IPS DF 6.9 (cell line): Measurements from ENCODE around the gene KDM2A.

Experiments
- DNase-seq: peaks from one replicate; pipeline ENCODE4 v3.0.0-alpha.2; 2013; ENCODE audit warnings: low read depth, low spot score
- H3K27ac ChIP-seq: one replicate; pipeline ENCODE4 v1.5.1; 2013; ENCODE audit warnings: low read length, control low read depth
- H3K27me3 ChIP-seq: 2 replicates; pipeline ENCODE4 v1.6.1; 2013; ENCODE audit warnings: mild to moderate bottlenecking, low read length; ENCODE audit not compliant: control insufficient read depth, insufficient read depth
- H3K36me3 ChIP-seq: 2 replicates; pipeline ENCODE4 v1.6.1; 2013; ENCODE audit warnings: low read length; ENCODE audit not compliant: control insufficient read depth, insufficient read depth
- H3K4me1 ChIP-seq: 2 replicates; pipeline ENCODE4 v1.6.1; 2013; ENCODE audit warnings: low read length; ENCODE audit not compliant: control insufficient read depth, insufficient read depth
- H3K4me3 ChIP-seq: 2 replicates; pipeline ENCODE4 v1.5.1; 2013; ENCODE audit warnings: mild to moderate bottlenecking, low read length
- H3K9me3 ChIP-seq: 2 replicates; pipeline ENCODE4 v1.6.1; 2013; ENCODE audit warnings: low read length, inconsistent platforms; ENCODE audit not compliant: control insufficient read depth, insufficient read depth
- WGBS: extraction: QIAGEN DNeasy Blood & Tissue Kit; methylation state at CpG from one replicate; pipeline ENCODE4 v1.1.7; 2013; ENCODE audit warnings: mixed read lengths, missing lambda C conversion rate; ENCODE audit not compliant: insufficient read length, insufficient coverage; 5-methylcytosine and 5-hydroxymethylcytosine counted together

KDM2A gene

DNA sequence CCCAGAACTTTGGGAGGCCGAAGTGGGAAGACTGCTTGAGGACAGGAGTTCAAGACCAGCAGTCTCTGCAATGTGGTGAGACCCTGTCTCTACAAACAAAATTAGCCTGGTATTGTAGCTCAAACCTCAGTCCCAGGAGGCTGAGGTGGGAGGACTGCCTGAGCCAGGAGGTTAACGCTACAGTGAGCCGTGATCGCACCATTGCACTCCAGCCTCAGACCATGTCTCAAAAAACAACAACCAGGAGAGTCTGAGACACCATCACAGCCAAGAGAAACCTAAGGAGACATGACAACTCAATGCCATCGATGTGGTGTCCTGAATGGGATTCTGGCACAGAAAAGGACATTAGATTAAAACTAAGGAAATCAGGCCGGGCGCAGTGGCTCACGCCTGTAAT is 28.3 kb upstream of the KDM2A start:
- H3K27me3 ChIP-seq = no peaks in the 10 kb centered on the region
- no peaks in the 10 kb centered on the region for H3K9me3 ChIP-seq
- H3K4me3 ChIP-seq = no peak overlapping the region
- no peak overlapping the region for H3K27ac ChIP-seq
- no CpG with 5 or more reads among the region's 8 CpGs for WGBS
- no peaks in the 10 kb centered on the region for H3K36me3 ChIP-seq
- H3K4me1 ChIP-seq = 0 out of 2 replicates have a peak, but pooled peaks cover 2% of the 10 kb centered on the region
- no peak for DNase-seq

DNA sequence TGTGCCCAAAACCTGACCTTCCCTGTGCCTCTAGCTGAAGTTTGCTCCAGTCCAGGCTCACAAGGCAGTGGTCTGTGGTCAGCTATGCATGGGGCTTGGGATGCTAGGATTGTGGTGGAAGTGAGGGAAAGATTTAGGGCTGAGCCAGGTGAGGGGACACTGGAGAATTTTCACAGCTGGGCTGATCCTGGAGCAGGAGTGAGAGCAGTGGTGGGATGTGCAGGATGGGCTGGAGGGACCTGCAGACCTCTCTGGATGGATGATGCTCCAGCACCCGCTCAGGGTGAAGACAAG is 23.9 kb upstream of the KDM2A start:
- Histone ChIP-seq H3K4me3 (no peak overlapping the region), H3K36me3 (no peaks in the 10 kb centered on the region), H3K9me3 (no peaks in the 10 kb centered on the region), H3K4me1 (0 out of 2 replicates have a peak, but pooled peaks cover 2% of the 10 kb centered on the region), H3K27ac (no peak overlapping the region), H3K27me3 (no peaks in the 10 kb centered on the region)
- no CpG with 5 or more reads among the region's 1 CpG for WGBS
- no peak for DNase-seq

DNA sequence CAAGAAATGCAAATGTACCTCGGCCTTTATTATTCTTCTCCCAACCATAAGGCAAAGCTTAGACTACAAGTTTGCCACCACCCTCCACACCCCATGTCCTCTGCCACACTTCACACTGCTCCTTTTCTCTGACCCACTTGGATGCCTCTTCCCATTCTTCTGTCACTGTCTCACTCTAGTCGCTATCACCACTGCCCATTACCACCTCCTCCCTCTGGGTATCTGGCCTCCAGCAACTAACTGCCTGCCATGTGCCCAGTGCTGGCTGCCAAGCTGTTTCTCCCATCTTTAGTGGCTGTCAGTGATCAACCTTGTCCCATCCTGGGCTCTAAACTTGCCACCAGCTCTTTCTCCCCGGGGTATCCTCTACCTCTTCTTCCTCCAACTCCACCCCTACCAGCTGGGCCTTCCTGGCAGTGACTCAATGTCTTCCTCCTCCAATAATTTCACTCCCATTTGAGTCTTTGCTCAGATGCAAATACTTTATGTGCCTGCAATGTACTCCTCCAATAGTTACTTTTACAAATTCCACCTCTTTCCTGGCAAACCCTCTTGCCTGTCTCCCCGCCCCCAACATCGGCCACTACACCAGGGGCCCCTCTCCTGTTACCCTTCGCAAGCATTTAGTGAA is 20.1 kb upstream of the KDM2A start:
- Histone ChIP-seq H3K9me3 (no peaks in the 10 kb centered on the region), H3K4me1 (0 out of 2 replicates have a peak, but pooled peaks cover 2% of the 10 kb centered on the region), H3K27me3 (no peaks in the 10 kb centered on the region), H3K4me3 (no peak overlapping the region), H3K27ac (no peak overlapping the region), H3K36me3 (no peaks in the 10 kb centered on the region)
- DNase-seq = no peak
- no CpG with 5 or more reads among the region's 6 CpGs for WGBS

GRCh38 chr11:67099831-67100324 is 19.2 kb upstream of the KDM2A start:
- no peak for DNase-seq
- Histone ChIP-seq H3K4me3 (no peak overlapping the region), H3K9me3 (no peaks in the 10 kb centered on the region), H3K27ac (no peak overlapping the region), H3K4me1 (0 out of 2 replicates have a peak, but pooled peaks cover 2% of the 10 kb centered on the region), H3K36me3 (no peaks in the 10 kb centered on the region), H3K27me3 (no peaks in the 10 kb centered on the region)
- no CpG with 5 or more reads among the region's 6 CpGs for WGBS

DNA sequence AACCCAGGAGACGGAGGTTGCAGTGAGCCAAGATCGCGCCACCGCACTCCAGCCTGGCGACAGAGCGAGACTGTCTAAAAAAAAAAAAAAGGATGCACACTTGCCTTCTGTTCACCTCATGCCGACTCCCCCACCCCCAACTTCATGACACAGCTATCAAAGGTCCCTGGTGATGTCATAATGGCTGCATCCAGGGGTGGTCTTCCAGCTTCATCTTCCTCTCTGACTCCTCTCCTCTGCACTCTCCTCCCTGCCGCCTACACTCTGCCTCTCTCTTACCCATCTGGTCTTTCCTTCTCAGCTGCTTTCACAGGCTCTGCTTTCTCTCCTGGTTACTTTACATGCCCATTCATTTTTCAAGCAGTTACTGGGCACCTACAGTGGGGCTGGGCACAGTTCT is 16.4 kb upstream of the KDM2A start:
- no peak for DNase-seq
- H3K4me1 ChIP-seq = no peaks in the 10 kb centered on the region
- no CpG with 5 or more reads among the region's 8 CpGs for WGBS

GRCh38 chr11:67105964-67106363 is 13.1 kb upstream of the KDM2A start:
- WGBS = no CpG with 5 or more reads among the region's 2 CpGs
- Histone ChIP-seq H3K27me3 (no peaks in the 10 kb centered on the region), H3K36me3 (no peaks in the 10 kb centered on the region), H3K9me3 (no peaks in the 10 kb centered on the region), H3K4me3 (no peak overlapping the region), H3K4me1 (no peaks in the 10 kb centered on the region), H3K27ac (no peak overlapping the region)
- DNase-seq = no peak

More for the DNA sequence above, 16.4 kb upstream of the KDM2A start:
- H3K36me3 ChIP-seq = no peaks in the 10 kb centered on the region
- H3K4me3 ChIP-seq = no peak overlapping the region
- no peaks in the 10 kb centered on the region for H3K9me3 ChIP-seq
- H3K27me3 ChIP-seq = no peaks in the 10 kb centered on the region
- no peak overlapping the region for H3K27ac ChIP-seq

DNA sequence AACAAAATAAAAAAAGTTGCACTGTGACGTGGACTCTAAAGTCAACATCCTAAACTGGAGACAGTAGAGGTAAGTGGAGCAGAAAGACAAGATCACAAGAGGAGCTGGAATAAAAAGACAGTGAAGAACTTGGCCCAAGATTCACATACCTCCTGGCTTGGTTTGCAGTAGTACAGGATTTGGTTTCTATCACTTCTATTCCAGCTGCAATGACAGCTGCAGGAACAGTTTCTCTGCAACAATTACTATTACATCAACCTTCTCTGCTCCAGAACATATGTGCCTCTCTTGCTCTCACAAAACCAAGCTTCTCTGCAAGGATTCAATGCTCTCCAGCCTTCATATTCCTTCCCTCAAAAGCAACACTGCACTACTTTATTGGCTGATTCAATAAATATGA is 7.8 kb upstream of the KDM2A start:
- H3K27me3 ChIP-seq = no peaks in the 10 kb centered on the region
- H3K27ac ChIP-seq = no peak overlapping the region
- no peak overlapping the region for H3K4me3 ChIP-seq
- H3K4me1 ChIP-seq = no peaks in the 10 kb centered on the region; the same call in 1 of the 2 replicates
- no peak for DNase-seq
- H3K36me3 ChIP-seq = no peaks in the 10 kb centered on the region
- no CpG with 5 or more reads among the region's 1 CpG for WGBS
- H3K9me3 ChIP-seq = no peaks in the 10 kb centered on the region

- Histone ChIP-seq H3K27ac (no peak overlapping the region), H3K36me3 (no peaks in the 10 kb centered on the region), H3K9me3 (no peaks in the 10 kb centered on the region), H3K27me3 (no peaks in the 10 kb centered on the region), H3K4me3 (no peak overlapping the region), H3K4me1 (peaks cover 2% of the 10 kb centered on the region)
- no peak for DNase-seq
- WGBS = no CpG with 5 or more reads among the region's 5 CpGs
Observed at GRCh38 chr11:67113231-67113721, 5.8 kb upstream of the KDM2A start.

DNA sequence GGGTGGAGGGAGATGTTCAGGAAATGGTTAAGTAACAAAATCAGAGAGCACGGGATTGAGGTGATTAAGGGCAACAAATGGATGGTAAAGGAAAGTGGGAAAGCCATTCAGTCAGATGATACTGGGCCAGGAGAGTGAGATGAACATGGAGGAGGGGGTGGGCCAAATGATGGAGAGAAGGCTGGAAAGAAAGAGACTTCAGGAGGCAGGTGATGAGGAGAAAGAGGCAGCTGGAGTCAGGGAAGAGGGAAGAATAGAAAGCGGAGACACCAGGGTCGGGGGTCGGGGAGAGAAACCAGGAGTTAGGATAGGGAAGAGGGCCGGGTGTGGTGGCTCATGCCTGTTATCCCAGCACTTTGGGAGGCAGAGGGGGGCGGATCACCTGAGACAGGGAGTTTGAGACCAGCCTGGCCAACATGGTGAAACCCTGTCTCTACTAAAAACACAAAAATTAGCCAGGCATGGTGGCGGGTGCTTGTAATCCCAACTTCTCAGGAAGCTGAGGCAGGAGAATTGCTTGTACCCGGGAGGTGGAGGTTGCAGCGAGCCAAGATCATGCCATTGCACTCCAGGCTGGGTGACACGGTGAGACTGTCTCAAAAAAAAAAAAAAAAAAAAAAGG is 4.7 kb upstream of the KDM2A start:
- peaks cover 2% of the 10 kb centered on the region for H3K4me1 ChIP-seq
- H3K4me3 ChIP-seq = no peak overlapping the region
- WGBS = no CpG with 5 or more reads among the region's 10 CpGs
- no peak for DNase-seq
- H3K27ac ChIP-seq = no peak overlapping the region
- H3K27me3 ChIP-seq = no peaks in the 10 kb centered on the region
- no peaks in the 10 kb centered on the region for H3K36me3 ChIP-seq
- H3K9me3 ChIP-seq = no peaks in the 10 kb centered on the region

DNA sequence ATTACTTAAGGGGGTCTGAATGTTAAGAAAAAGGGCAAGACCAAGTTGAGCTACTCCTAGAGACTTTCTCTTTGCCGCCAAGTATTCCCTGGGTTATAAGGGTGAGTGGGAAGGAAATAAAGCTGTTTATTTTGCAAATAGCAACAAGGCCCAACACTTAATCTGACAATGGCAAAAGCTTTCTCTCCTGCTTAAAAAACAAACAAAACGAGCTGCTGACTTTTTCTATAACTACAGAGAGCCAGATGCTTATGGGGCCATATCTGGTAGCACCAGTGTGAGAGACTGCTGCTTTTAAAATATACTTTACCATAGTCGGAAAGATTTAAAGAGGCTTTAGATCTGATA is 2.3 kb upstream of the KDM2A start:
- no peaks in the 10 kb centered on the region for H3K27me3 ChIP-seq
- H3K4me1 ChIP-seq = peaks cover 2% of the 10 kb centered on the region
- DNase-seq = no peak
- H3K9me3 ChIP-seq = no peaks in the 10 kb centered on the region
- H3K36me3 ChIP-seq = no peaks in the 10 kb centered on the region
- H3K27ac ChIP-seq = no peak overlapping the region
- H3K4me3 ChIP-seq = no peak overlapping the region
- no CpG with 5 or more reads among the region's 3 CpGs for WGBS

DNA sequence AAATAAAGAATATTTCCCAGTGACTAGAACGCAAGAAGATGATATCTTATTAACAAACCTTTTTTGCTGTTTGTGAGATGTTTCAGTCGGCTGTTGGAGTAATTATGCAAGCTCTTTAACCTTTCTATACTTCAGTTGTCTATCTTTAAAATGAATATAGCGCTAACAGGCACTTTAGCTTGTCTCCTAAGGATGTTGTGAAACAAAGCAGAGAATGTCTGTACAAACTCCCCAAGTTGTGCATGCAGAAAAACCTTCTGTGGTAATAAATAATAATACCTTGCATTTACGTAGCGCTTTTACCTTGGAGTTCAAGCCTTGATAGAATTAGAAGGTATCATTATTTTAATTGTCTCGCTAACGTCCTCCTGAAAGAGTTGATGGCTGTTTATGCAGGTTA is 1.9 kb upstream of the KDM2A start:
- WGBS = no CpG with 5 or more reads among the region's 7 CpGs
- Histone ChIP-seq H3K4me1 (peaks cover 2% of the 10 kb centered on the region), H3K27ac (no peak overlapping the region), H3K36me3 (no peaks in the 10 kb centered on the region), H3K9me3 (no peaks in the 10 kb centered on the region), H3K4me3 (peak overlapping the region; percentile 49; the same call in 1 of the 2 replicates), H3K27me3 (no peaks in the 10 kb centered on the region)
- DNase-seq = no peak
